GM21367 (cell line): ENCODE measurements around the gene RAD9A.

ENCODE experiments used
- ATAC-seq: cut with Tn5 transposase; IDR thresholded peaks from one replicate; pipeline ENCODE4 v1.9.1; 2021; ENCODE audit not compliant: unreplicated experiment

RAD9A gene

DNA sequence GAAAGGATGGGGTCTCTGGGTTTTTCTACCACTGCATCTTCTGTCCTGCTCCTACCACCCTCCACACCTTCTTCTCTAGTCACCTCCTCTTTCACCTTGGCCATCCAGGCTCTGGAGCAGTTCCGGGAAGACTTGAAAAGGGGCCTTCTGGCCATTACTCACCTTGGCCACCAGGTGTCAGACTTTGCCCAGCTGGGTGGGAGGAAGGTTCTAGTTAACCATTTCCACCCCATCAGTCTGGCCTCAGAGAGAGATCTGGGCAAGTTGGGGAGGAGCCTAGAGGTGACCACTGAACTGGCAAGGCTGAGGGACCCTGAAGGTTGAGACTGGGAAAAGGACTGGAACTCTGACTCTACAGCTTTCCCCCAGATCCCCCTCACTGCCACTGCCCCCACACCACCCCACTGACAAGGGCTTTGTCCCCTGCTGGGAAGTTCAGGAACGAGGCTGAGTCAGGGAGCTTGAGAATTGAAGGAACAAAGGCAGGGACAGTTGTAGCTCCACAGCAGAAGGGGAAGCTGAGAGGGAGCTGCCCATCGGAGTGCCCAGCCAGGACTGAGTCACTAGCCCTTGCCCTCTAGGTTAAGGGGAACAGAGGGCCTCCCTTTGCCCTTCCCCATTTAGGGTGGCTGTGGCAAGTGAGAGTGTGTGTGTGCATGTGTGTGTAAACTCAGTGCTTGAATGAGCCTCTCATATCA, 34.8 kb upstream of the RAD9A start:
- ATAC-seq, result no peak

GRCh38 chr11:67357831-67358670, 33.7 kb upstream of the RAD9A start:
- ATAC-seq, result no peak

GRCh38 chr11:67364169-67364568, 27.6 kb upstream of the RAD9A start:
- ATAC-seq, result no peak

DNA sequence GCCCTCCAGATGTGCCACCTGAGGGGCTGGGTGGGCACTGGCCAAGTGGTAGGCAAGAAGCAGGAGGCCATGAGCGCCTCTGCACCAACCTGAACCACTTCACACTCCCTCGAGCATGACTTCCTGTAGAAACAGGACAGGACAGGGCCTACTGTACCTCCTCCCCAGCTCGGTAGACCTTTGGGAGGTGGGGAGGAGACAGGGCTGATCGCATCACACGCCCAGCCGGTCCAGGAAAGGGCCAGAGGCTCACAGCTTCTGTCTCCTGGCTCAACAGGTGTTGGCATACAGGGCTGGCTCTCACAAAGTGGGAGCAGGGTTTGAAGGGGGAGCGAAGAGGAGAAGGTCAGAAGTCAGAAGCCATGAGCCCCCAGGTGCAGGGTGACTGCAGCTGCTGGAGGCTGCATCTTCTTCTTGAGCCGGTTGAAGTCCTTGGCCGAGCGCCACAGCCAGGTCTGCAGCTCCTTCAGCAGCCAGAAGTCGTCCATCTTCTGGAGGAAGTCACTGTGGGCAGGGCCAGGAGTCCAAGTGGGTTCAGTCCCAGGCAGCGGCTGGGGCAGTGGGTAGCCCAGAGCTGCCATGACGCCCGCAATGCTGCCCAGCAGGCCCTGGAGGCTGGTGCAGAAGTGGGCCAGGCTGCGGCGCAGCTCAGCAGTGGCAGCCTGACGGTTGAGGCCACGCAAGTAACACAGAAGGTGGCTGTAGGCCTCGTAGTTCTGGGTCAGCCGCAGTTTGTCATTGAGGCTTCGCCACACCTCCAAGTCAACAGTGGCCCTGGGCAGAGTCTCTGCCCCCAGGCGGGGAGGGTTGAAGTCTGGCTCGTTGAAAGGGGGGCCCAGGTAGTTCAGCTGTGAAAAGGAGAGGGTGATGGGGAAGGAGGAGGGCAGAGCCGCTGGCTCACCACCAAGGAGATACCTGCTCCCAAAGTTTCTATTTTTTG, 26.7 kb upstream of the RAD9A start:
- no peak for ATAC-seq

GRCh38 chr11:67365736-67366444, 25.9 kb upstream of the RAD9A start:
- ATAC-seq, result no peak

DNA sequence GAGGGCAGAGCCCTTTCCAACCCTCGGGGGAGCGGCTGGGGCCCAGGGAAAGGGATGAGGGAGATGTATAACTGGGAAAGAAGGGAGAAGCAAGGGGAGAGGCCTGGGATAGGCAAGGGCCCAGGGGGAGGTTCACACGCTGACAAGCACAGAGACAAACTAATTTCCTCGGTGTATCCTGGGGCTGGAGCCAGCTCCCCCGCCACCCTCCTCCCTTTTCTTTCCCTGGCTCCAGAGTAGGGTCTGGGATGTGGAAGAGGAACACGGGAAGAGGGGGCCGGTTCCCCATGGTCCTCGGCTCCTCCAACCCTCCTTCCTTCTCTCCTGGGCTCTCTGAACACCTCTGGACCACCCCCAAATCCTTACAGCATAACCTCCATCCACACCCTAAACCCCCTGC, 25.2 kb upstream of the RAD9A start:
- no peak for ATAC-seq

- ATAC-seq, result no peak
Observed at GRCh38 chr11:67366961-67367760, 24.6 kb upstream of the RAD9A start.

DNA sequence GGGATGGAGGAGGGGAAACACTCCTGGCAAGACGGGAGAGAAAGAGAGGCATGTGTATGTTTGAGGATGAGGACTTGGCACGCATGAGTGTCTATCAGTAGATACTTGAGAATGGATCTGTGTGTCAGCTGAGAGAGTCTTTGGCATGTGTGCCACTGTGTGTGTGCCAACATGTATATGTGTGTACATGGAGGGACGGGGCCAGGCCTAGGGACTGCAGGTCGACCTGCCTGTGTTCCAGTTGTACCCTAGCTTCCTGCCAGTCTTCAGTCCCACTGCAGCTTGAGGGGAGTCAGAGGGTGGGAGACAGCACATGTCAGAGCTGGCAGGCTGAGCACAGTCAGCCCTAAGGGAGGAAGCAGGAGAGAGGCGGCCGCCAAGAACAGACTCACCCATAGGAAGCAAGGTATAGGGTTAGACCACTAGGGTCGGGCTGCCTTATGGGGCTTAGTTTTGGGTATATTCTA, 24.0 kb upstream of the RAD9A start:
- no peak for ATAC-seq

GRCh38 chr11:67368621-67369020, 23.2 kb upstream of the RAD9A start:
- no peak for ATAC-seq

DNA sequence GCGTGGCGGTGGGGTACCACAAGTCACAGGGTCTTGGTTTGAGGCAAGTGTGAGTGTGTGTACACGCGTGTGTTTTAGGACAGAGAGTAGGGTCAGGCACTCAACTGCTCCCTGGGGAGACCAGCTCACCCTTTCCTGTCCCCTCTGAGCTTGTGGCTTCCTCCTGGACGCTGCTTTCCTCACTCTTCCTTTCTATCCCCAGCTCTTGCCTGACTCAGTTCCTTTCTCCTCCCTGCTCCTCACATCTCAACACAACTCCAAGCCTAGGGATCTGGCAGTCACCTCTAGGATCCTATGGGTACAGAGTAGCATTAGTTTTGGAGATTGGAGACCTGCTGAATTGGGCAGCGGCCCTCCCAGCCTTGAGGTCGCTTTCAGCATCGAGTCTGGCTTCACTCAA, 22.5 kb upstream of the RAD9A start:
- ATAC-seq, result no peak

DNA sequence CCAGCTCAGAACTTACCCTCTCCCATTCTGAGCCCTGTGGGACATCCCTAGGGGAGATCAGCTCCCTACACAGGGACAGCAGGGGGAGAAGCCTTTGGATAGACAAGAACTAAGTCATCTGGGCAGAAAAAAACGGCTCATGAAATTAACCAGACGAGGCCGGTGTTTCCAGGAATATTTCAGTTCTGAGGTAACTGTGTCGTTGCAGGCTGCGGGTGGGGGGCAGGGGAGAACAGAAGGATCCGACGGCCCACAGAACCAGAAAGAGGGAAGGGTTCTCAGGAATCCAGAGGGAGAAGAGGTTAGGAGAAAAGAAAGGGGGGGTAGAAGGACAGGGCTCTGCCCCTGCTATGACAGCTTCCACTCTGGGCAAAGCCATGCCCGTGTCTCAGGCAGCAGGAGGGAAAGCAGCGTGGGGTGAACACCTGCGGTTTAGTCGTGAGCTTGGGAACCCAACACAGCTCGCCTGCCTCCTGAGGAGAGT, 21.9 kb upstream of the RAD9A start:
- ATAC-seq, result no peak

DNA sequence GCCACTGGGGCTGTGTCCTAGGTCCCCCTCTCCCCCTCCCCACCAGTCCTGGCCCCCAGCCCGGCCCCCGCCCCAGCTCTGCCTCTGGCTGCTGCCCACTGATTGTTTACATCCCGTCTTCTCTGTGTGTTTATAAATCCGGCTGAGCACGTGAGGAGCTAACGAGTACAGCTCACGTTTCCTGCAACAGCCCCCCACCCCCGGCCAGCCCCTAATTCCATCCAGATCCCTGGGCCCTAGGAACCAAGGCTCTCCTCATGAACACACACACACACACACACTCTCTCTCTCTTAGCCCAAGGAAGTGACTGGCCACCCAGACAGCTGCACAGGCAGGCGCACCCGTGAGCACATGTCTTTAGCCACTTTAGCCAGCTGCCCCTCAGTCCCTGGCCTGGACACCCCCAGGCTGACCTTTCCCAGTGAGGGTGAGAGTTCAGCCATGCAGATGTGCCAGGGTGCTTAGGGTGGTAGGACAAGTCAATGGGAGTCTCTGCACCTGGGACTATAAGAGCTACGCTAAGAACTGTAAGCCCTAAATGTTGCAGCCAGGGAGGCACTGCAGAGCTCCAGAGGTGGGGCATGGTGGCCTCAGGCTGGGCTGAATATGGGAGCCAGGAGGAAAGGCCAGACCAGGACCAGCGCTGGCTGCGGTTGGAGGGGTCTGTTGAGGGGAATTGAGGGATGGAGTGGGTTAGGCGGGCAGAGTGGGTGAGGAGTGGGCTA, 21.3 kb upstream of the RAD9A start:
- ATAC-seq, result no peak

DNA sequence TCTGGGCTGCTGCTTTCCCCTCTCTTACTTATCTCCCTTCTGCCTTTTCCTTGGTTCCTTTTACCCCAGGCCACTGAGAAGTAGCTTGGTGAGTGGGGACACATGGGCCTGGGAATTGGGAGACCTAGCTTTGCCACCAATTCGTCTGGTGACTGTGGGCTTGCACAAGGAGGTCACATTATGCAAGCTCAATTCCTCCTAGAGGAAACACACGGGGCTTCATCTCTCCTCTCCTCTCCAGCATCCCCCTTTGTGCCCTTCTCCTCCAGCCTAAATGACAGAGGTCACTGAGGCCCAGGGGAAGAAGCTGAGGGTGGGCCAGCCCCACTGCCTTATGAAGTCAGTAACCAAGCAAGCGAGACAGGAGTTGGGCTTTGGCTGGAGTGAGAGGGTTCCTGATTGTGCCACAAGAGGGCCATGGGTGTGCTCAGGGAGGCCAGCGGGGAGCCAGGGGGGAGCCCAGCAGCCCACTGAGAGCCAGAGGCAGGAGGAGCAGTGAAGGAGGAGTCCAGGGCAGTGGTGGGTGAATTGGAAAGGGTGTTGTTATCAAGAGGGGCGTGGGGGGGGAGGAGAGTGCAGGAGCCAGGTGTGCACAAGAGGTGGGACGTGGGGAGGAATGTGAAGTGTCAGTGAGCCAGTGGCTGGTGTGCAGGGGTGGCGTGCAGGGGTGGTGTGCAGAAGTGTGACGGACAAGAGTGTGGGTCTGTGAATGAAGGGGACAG, 20.4 kb upstream of the RAD9A start:
- ATAC-seq, result no peak

- no peak for ATAC-seq
Observed at GRCh38 chr11:67371911-67372320, 19.9 kb upstream of the RAD9A start.

DNA sequence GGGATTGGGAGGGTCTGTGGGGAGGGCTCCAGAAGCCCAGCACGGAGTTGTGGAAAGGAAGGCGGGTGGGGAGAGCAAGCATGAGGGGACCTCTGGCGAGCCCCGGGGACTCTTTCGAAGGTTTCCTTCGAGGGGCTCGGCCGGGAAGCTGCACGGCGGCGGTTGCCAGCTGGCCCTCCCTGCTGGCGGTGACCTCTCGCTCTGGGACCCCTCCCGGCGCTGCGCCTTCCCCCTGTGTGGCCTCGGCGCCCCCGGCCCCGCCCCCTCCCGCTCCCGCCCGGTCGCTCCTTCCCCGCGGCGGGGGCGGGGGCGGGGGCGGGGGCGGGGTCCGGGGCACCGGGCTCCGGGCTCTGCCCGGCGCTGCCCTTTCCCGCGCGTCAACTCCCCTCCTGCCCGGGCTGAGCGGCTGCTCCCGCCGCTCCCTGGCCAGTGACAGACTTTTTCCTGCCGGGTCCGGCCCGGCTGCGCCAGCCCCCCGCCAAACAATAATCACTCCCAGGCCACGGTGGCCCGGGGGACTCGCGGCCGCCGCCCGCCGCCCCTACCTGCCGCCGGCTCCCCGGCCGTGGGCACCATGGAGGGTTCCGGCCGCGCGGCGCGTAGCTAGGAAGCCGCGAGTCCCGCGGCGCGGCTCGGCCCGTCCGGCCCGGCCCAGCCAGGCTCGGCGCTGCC, 19.3 kb upstream of the RAD9A start:
- no peak for ATAC-seq

- ATAC-seq, result no peak
Observed at GRCh38 chr11:67372993-67373647, 18.7 kb upstream of the RAD9A start, which contains the start of gene CLCF1. TSS of gene CLCF1 (minus strand) at chr11:67373598. CDS start at chr11:67373539, 59 bp downstream.
